Astrocyte (in vitro differentiated cells and primary cell): ENCODE results near the gene CELF2. TPM values are rescaled to one million over a fixed set of nuclear protein-coding genes. Genes with fewer than 3 reads are reported as not detected.

Experiments used
- DNase-seq: peaks from one replicate; pipeline ENCODE4 v3.0.0-alpha.2; 2010; ENCODE audit warnings: low read depth
- FAIRE-seq: peaks from 2 replicates; lab custom pipeline; 2011; peaks lifted over from hg19 to GRCh38; lab: Jason Lieb, UNC
- H2AFZ ChIP-seq: 2 replicates; pipeline ENCODE4 v1.6.0; 2012; ENCODE audit warnings: low read depth, low read length, inconsistent platforms
- H3K27ac ChIP-seq: 2 replicates; pipeline ENCODE4 v1.5.1; 2011; ENCODE audit warnings: low read depth, low read length, inconsistent platforms
- H3K27me3 ChIP-seq: 2 replicates; pipeline ENCODE4 v1.6.0; 2011; ENCODE audit warnings: low read length, inconsistent platforms; ENCODE audit not compliant: insufficient read depth
- H3K36me3 ChIP-seq: 2 replicates; pipeline ENCODE4 v1.5.1; 2011; ENCODE audit warnings: low read length, inconsistent platforms; ENCODE audit not compliant: insufficient read depth
- H3K4me1 ChIP-seq: 2 replicates; pipeline ENCODE4 v1.5.1; 2011; ENCODE audit warnings: low read length, inconsistent platforms; ENCODE audit not compliant: insufficient read depth
- H3K4me2 ChIP-seq: 2 replicates; pipeline ENCODE4 v1.6.0; 2012; ENCODE audit warnings: low read length, inconsistent platforms
- H3K4me3 ChIP-seq: 2 replicates; pipeline ENCODE4 v1.5.1; 2011; ENCODE audit warnings: low read depth, mild to moderate bottlenecking, low read length, inconsistent platforms; ENCODE audit not compliant: insufficient read depth
- H3K79me2 ChIP-seq: 2 replicates; pipeline ENCODE4 v1.6.0; 2012; ENCODE audit warnings: mild to moderate bottlenecking, low read length, inconsistent platforms; ENCODE audit not compliant: insufficient read depth
- H3K9ac ChIP-seq: 2 replicates; pipeline ENCODE4 v1.6.0; 2012; ENCODE audit warnings: mild to moderate bottlenecking, low read length, inconsistent platforms
- H3K9me3 ChIP-seq: 2 replicates; pipeline ENCODE4 v1.5.1; 2012; ENCODE audit warnings: low read depth, mild to moderate bottlenecking, low read length, inconsistent platforms; ENCODE audit not compliant: insufficient read depth
- H4K20me1 ChIP-seq: 2 replicates; pipeline ENCODE4 v1.6.0; 2012; ENCODE audit warnings: low read length, inconsistent platforms; ENCODE audit not compliant: insufficient read depth
- H3K27ac Mint-ChIP-seq: one replicate; pipeline ENCODE4 v1.8.0; 2021; ENCODE audit warnings: mild to moderate bottlenecking, mixed read lengths; ENCODE audit not compliant: unreplicated experiment
- H3K27me3 Mint-ChIP-seq: one replicate; pipeline ENCODE4 v1.8.0; 2021; ENCODE audit warnings: low read depth, mixed read lengths; ENCODE audit not compliant: unreplicated experiment
- H3K36me3 Mint-ChIP-seq: one replicate; pipeline ENCODE4 v1.8.0; 2021; ENCODE audit warnings: low read depth, mixed read lengths; ENCODE audit not compliant: unreplicated experiment
- H3K4me1 Mint-ChIP-seq: one replicate; pipeline ENCODE4 v1.8.0; 2021; ENCODE audit warnings: low read depth, mixed read lengths; ENCODE audit not compliant: unreplicated experiment
- H3K4me3 Mint-ChIP-seq: one replicate; pipeline ENCODE4 v1.8.0; 2021; ENCODE audit warnings: mild to moderate bottlenecking, moderate library complexity, mixed read lengths; ENCODE audit not compliant: unreplicated experiment
- H3K9me3 Mint-ChIP-seq: one replicate; pipeline ENCODE4 v1.8.0; 2021; ENCODE audit warnings: mild to moderate bottlenecking, mixed read lengths; ENCODE audit not compliant: unreplicated experiment
- EZH2 ChIP-seq: IDR thresholded peaks from 2 replicates; pipeline ENCODE4 v1.6.1; 2012; ENCODE audit warnings: mild to moderate bottlenecking, low read length, inconsistent platforms; ENCODE audit not compliant: insufficient read depth
- total RNA-seq: library from RNA; stranded (reverse); gene quantifications from 2 replicates; pipeline ENCODE4 v1.2.1, GENCODE V29; 2021
- TF ChIP-seq, protein P1 (sequence below): IDR thresholded peaks from 2 replicates; pipeline ENCODE4 v1.5.1; 2011; ENCODE audit warnings: low read depth, mild to moderate bottlenecking, inconsistent platforms, low read length, moderate library complexity; ENCODE audit not compliant: insufficient read depth

Gene CELF2
- total RNA-seq, 1 donor from 2014 or later, result 76.1 TPM

DNA sequence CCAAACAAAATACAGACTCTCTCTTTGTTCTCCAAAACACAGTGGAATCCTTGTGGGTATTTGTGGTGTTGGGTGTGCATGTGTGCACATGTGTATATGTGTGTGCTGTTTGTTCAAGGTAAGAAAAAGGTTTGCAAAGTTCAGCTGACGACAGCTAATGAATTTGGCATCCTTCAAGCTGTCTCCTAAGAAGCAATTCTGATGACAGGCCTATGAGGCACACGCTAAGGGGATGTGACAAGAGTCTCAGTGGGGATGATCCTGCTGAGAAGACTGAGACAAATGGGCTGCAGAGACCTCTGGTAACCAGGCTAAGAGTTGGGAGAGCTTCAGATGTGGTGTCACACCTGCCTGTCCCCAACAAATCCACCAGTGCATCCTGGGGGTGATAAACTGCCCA is 26.5 kb upstream of the CELF2 start:
- H3K27me3 Mint-ChIP-seq, result no peaks in the 10 kb centered on the region
- H3K4me3 Mint-ChIP-seq, result no peak overlapping the region
- no peaks in the 10 kb centered on the region for H3K79me2 ChIP-seq
- no peak overlapping the region for H3K27ac Mint-ChIP-seq
- H3K4me1 ChIP-seq, result no peaks in the 10 kb centered on the region
- peaks cover 8% of the 10 kb centered on the region for H3K9me3 Mint-ChIP-seq
- peaks cover 2% of the 10 kb centered on the region for H3K27me3 ChIP-seq
- no peak overlapping the region for H3K4me2 ChIP-seq
- H3K9me3 ChIP-seq, result no peaks in the 10 kb centered on the region
- DNase-seq (no peak), FAIRE-seq (no peak)
- H3K9ac ChIP-seq, result no peak overlapping the region
- H2AFZ ChIP-seq, result no peak overlapping the region
- H4K20me1 ChIP-seq, result no peaks in the 10 kb centered on the region
- TF ChIP-seq EZH2, result no peak
- TF ChIP-seq, protein P1, sequence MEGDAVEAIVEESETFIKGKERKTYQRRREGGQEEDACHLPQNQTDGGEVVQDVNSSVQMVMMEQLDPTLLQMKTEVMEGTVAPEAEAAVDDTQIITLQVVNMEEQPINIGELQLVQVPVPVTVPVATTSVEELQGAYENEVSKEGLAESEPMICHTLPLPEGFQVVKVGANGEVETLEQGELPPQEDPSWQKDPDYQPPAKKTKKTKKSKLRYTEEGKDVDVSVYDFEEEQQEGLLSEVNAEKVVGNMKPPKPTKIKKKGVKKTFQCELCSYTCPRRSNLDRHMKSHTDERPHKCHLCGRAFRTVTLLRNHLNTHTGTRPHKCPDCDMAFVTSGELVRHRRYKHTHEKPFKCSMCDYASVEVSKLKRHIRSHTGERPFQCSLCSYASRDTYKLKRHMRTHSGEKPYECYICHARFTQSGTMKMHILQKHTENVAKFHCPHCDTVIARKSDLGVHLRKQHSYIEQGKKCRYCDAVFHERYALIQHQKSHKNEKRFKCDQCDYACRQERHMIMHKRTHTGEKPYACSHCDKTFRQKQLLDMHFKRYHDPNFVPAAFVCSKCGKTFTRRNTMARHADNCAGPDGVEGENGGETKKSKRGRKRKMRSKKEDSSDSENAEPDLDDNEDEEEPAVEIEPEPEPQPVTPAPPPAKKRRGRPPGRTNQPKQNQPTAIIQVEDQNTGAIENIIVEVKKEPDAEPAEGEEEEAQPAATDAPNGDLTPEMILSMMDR, result no peak
- H3K4me3 ChIP-seq, result no peak overlapping the region
- H3K36me3 ChIP-seq, result no peaks in the 10 kb centered on the region
- H3K36me3 Mint-ChIP-seq, result no peaks in the 10 kb centered on the region
- H3K4me1 Mint-ChIP-seq, result no peaks in the 10 kb centered on the region
- no peak overlapping the region for H3K27ac ChIP-seq

DNA sequence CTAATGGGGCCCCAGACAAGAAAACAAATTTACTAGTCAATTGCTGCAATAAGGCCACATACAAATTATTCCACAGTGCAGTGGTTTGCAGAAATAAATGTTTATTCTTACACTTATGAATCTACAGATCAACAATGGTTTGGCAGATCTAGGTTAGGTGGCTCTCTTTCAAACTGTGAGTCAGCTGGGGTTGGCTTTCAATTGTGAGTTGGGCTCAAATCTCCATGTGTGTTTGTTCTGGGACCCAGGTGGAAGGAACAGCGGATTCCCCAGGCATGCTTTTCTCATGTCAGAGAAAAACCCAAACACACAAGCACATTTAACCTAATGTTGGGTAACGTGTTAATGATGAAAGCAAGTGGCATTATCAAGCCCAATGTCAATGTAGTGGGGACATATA is 25.6 kb upstream of the CELF2 start:
- FAIRE-seq, result no peak
- no peak overlapping the region for H3K4me3 Mint-ChIP-seq

More for the DNA sequence above, 25.6 kb upstream of the CELF2 start:
- peaks cover 2% of the 10 kb centered on the region for H3K27me3 ChIP-seq
- no peak overlapping the region for H2AFZ ChIP-seq
- H3K27ac ChIP-seq, result no peak overlapping the region
- H3K4me2 ChIP-seq, result no peak overlapping the region
- TF ChIP-seq, protein P1, result no peak
- no peak for TF ChIP-seq EZH2
- H3K9ac ChIP-seq, result no peak overlapping the region
- DNase-seq, result no peak
- H3K27me3 Mint-ChIP-seq, result no peaks in the 10 kb centered on the region
- no peaks in the 10 kb centered on the region for H3K36me3 ChIP-seq
- H3K79me2 ChIP-seq, result no peaks in the 10 kb centered on the region
- no peak overlapping the region for H3K27ac Mint-ChIP-seq
- peaks cover 8% of the 10 kb centered on the region for H3K9me3 Mint-ChIP-seq
- H3K9me3 ChIP-seq, result no peaks in the 10 kb centered on the region
- H4K20me1 ChIP-seq, result no peaks in the 10 kb centered on the region
- H3K36me3 Mint-ChIP-seq, result no peaks in the 10 kb centered on the region
- no peaks in the 10 kb centered on the region for H3K4me1 ChIP-seq
- H3K4me3 ChIP-seq, result no peak overlapping the region
- no peaks in the 10 kb centered on the region for H3K4me1 Mint-ChIP-seq
